Epithelial cell of prostate (primary cell): ENCODE results near the gene KLHL30.

ENCODE experiments used
- DNase-seq: peaks from one replicate; pipeline ENCODE4 v3.0.0-alpha.2; 2011; ENCODE audit warnings: low read depth, low spot score
- H3K27ac ChIP-seq: fragments of 450-650 bp; 2 replicates; pipeline ENCODE4 v1.5.1; 2017; ENCODE audit warnings: mild to moderate bottlenecking

Gene KLHL30

GRCh38 chr2:238143239-238143951 is 4.9 kb downstream of the KLHL30 start:
- H3K27ac ChIP-seq: no peak overlapping the region
- peak; percentile 24 for DNase-seq

- no peak for DNase-seq
- no peak overlapping the region for H3K27ac ChIP-seq
Measured at GRCh38 chr2:238144262-238144661, 5.8 kb downstream of the KLHL30 start.

- no peak overlapping the region for H3K27ac ChIP-seq
- DNase-seq: no peak
Measured at GRCh38 chr2:238145046-238145445, 6.6 kb downstream of the KLHL30 start.

- H3K27ac ChIP-seq: no peak overlapping the region
- no peak for DNase-seq
Measured at GRCh38 chr2:238145851-238146250, 7.4 kb downstream of the KLHL30 start.

GRCh38 chr2:238146884-238147544 is 8.5 kb downstream of the KLHL30 start:
- DNase-seq: no peak
- no peak overlapping the region for H3K27ac ChIP-seq

- no peak overlapping the region for H3K27ac ChIP-seq
- no peak for DNase-seq
Measured at GRCh38 chr2:238148981-238149380, 10.5 kb downstream of the KLHL30 start.

- H3K27ac ChIP-seq: no peak overlapping the region
- no peak for DNase-seq
Measured at GRCh38 chr2:238149841-238150572, 11.5 kb downstream of the KLHL30 start.

- DNase-seq: no peak
Measured at GRCh38 chr2:238150686-238151085, 12.2 kb downstream of the KLHL30 start.

GRCh38 chr2:238151205-238151604 is 12.7 kb downstream of the KLHL30 start:
- DNase-seq: no peak
- no peak overlapping the region for H3K27ac ChIP-seq

More at GRCh38 chr2:238150686-238151085, 12.2 kb downstream of the KLHL30 start:
- H3K27ac ChIP-seq: no peak overlapping the region

GRCh38 chr2:238151628-238152235 is 13.3 kb downstream of the KLHL30 start:
- H3K27ac ChIP-seq: no peak overlapping the region

GRCh38 chr2:238152771-238153688 is 14.6 kb downstream of the KLHL30 start:
- DNase-seq: no peak
- no peak overlapping the region for H3K27ac ChIP-seq

More at GRCh38 chr2:238151628-238152235, 13.3 kb downstream of the KLHL30 start:
- no peak for DNase-seq

GRCh38 chr2:238154570-238154969 is 16.1 kb downstream of the KLHL30 start:
- no peak for DNase-seq
- H3K27ac ChIP-seq: no peak overlapping the region

GRCh38 chr2:238155051-238155760 is 16.7 kb downstream of the KLHL30 start:
- no peak overlapping the region for H3K27ac ChIP-seq
- no peak for DNase-seq

GRCh38 chr2:238155761-238156694 is 17.6 kb downstream of the KLHL30 start:
- H3K27ac ChIP-seq: no peak overlapping the region
- DNase-seq: no peak

GRCh38 chr2:238157506-238158017 is 19.1 kb downstream of the KLHL30 start:
- no peak overlapping the region for H3K27ac ChIP-seq
- no peak for DNase-seq

- no peak overlapping the region for H3K27ac ChIP-seq
Measured at GRCh38 chr2:238158018-238158508, 19.6 kb downstream of the KLHL30 start.

GRCh38 chr2:238158509-238159070 is 20.1 kb downstream of the KLHL30 start, which contains the start of gene ERFE:
TSS of gene ERFE (plus strand) at chr2:238158970. CDS start at chr2:238159008, 38 bp downstream.
- no peak within 1 kb of the TSS for H3K27ac ChIP-seq
- DNase-seq: no peak

More at GRCh38 chr2:238158018-238158508, 19.6 kb downstream of the KLHL30 start:
- DNase-seq: no peak
